ENCODE results near the gene SHCBP1. TPM values are rescaled to one million over a fixed set of nuclear protein-coding genes. Genes with fewer than 3 reads are reported as not detected.
"Not testable (repeated sequence)": the region's sequence is repeated elsewhere in the genome, so short reads cannot be mapped to it uniquely, and the experiment has no call there.

SHCBP1 gene
- total RNA-seq, 3 donors from 2014 or later, result 8.6 to 15.0 (median 13.1) TPM

GRCh38 chr16:46624862-46625261, 3.7 kb upstream of the SHCBP1 start:
- not testable (repeated sequence) for DNase-seq; H3K4me3 Mint-ChIP-seq; H3K9me3 Mint-ChIP-seq; H3K27me3 Mint-ChIP-seq (ENCODE audit: low read depth); ATAC-seq; H3K36me3 Mint-ChIP-seq (ENCODE audit: insufficient read depth)
- peaks cover 19% of the 10 kb centered on the region for H3K4me1 Mint-ChIP-seq (ENCODE audit: low read depth)

- H3K27me3 Mint-ChIP-seq (ENCODE audit: low read depth); H3K36me3 Mint-ChIP-seq (ENCODE audit: insufficient read depth); H3K9me3 Mint-ChIP-seq; H3K4me3 Mint-ChIP-seq; ATAC-seq; DNase-seq: not testable (repeated sequence)
- peaks cover 19% of the 10 kb centered on the region for H3K4me1 Mint-ChIP-seq (ENCODE audit: low read depth)
Measured at GRCh38 chr16:46623707-46624106, 2.5 kb upstream of the SHCBP1 start.

GRCh38 chr16:46623246-46623645, 2.1 kb upstream of the SHCBP1 start:
- H3K27me3 Mint-ChIP-seq (ENCODE audit: low read depth); DNase-seq; H3K36me3 Mint-ChIP-seq (ENCODE audit: insufficient read depth); H3K9me3 Mint-ChIP-seq; H3K4me3 Mint-ChIP-seq: not testable (repeated sequence)
- peaks cover 19% of the 10 kb centered on the region for H3K4me1 Mint-ChIP-seq (ENCODE audit: low read depth)
- ATAC-seq, result peak in 1 of 2 donors; percentile 27

- Mint-ChIP-seq H3K36me3 (ENCODE audit: insufficient read depth) (no peaks in the 10 kb centered on the region), H3K4me3 (peak overlapping the region; percentile 86), H3K27me3 (ENCODE audit: low read depth) (peaks cover 2% of the 10 kb centered on the region), H3K4me1 (ENCODE audit: low read depth) (peaks cover 19% of the 10 kb centered on the region), H3K9me3 (no peaks in the 10 kb centered on the region)
- DNase-seq, result no peak
- no peak for ATAC-seq
Measured at GRCh38 chr16:46621934-46622676, 926 bp upstream of the SHCBP1 start.

- no peaks in the 10 kb centered on the region for H3K9me3 Mint-ChIP-seq
Measured at GRCh38 chr16:46620266-46621005, 743 bp downstream of the SHCBP1 start.

GRCh38 chr16:46618516-46618915, 2.7 kb downstream of the SHCBP1 start:
- Mint-ChIP-seq H3K9me3 (no peaks in the 10 kb centered on the region), H3K4me3 (no peak overlapping the region)
- ATAC-seq, result no peak

More at GRCh38 chr16:46620266-46621005, 743 bp downstream of the SHCBP1 start:
- peaks cover 2% of the 10 kb centered on the region for H3K27me3 Mint-ChIP-seq (ENCODE audit: low read depth)
- peak; percentile 3 to 13 for ATAC-seq
- no peaks in the 10 kb centered on the region for H3K36me3 Mint-ChIP-seq (ENCODE audit: insufficient read depth)
- no peak for DNase-seq
- H3K4me1 Mint-ChIP-seq (ENCODE audit: low read depth), result peaks cover 19% of the 10 kb centered on the region
- H3K4me3 Mint-ChIP-seq, result peak overlapping the region; percentile 86

GRCh38 chr16:46614006-46614405, 7.2 kb downstream of the SHCBP1 start:
- Mint-ChIP-seq H3K4me1 (ENCODE audit: low read depth) (no peaks in the 10 kb centered on the region), H3K36me3 (ENCODE audit: insufficient read depth) (peaks cover 3% of the 10 kb centered on the region), H3K4me3 (no peak overlapping the region), H3K27me3 (ENCODE audit: low read depth) (no peaks in the 10 kb centered on the region), H3K9me3 (no peaks in the 10 kb centered on the region)
- DNase-seq (no peak), ATAC-seq (no peak)

More at GRCh38 chr16:46618516-46618915, 2.7 kb downstream of the SHCBP1 start:
- DNase-seq, result no peak
- H3K36me3 Mint-ChIP-seq (ENCODE audit: insufficient read depth), result peaks cover 3% of the 10 kb centered on the region
- peaks cover 19% of the 10 kb centered on the region for H3K4me1 Mint-ChIP-seq (ENCODE audit: low read depth)
- peaks cover 2% of the 10 kb centered on the region for H3K27me3 Mint-ChIP-seq (ENCODE audit: low read depth)

GRCh38 chr16:46613352-46613751, 7.8 kb downstream of the SHCBP1 start:
- H3K36me3 Mint-ChIP-seq (ENCODE audit: insufficient read depth), result peaks cover 3% of the 10 kb centered on the region
- ATAC-seq (no peak), DNase-seq (no peak)
- no peak overlapping the region for H3K4me3 Mint-ChIP-seq
- H3K27me3 Mint-ChIP-seq (ENCODE audit: low read depth), result no peaks in the 10 kb centered on the region
- H3K4me1 Mint-ChIP-seq (ENCODE audit: low read depth), result no peaks in the 10 kb centered on the region
- no peaks in the 10 kb centered on the region for H3K9me3 Mint-ChIP-seq

- peaks cover 3% of the 10 kb centered on the region for H3K36me3 Mint-ChIP-seq (ENCODE audit: insufficient read depth)
- DNase-seq (no peak), ATAC-seq (peak in 1 of 2 donors; percentile 23)
- no peak overlapping the region for H3K4me3 Mint-ChIP-seq
- H3K27me3 Mint-ChIP-seq (ENCODE audit: low read depth), result no peaks in the 10 kb centered on the region
- H3K9me3 Mint-ChIP-seq, result no peaks in the 10 kb centered on the region
- H3K4me1 Mint-ChIP-seq (ENCODE audit: low read depth), result no peaks in the 10 kb centered on the region
Measured at GRCh38 chr16:46612121-46612520, 9.1 kb downstream of the SHCBP1 start.

GRCh38 chr16:46607529-46607928, 13.7 kb downstream of the SHCBP1 start:
- H3K27me3 Mint-ChIP-seq (ENCODE audit: low read depth), result no peaks in the 10 kb centered on the region
- H3K4me3 Mint-ChIP-seq, result no peak overlapping the region
- H3K36me3 Mint-ChIP-seq (ENCODE audit: insufficient read depth), result no peaks in the 10 kb centered on the region
- no peaks in the 10 kb centered on the region for H3K4me1 Mint-ChIP-seq (ENCODE audit: low read depth)
- ATAC-seq, result no peak
- no peak for DNase-seq
- no peaks in the 10 kb centered on the region for H3K9me3 Mint-ChIP-seq

- no peak for ATAC-seq
- Mint-ChIP-seq H3K36me3 (ENCODE audit: insufficient read depth) (no peaks in the 10 kb centered on the region), H3K4me3 (no peak overlapping the region), H3K9me3 (no peaks in the 10 kb centered on the region), H3K27me3 (ENCODE audit: low read depth) (no peaks in the 10 kb centered on the region), H3K4me1 (ENCODE audit: low read depth) (no peaks in the 10 kb centered on the region)
- DNase-seq, result no peak
Measured at GRCh38 chr16:46606231-46606630, 14.9 kb downstream of the SHCBP1 start.

GRCh38 chr16:46591257-46591656, 29.9 kb downstream of the SHCBP1 start:
- H3K9me3 Mint-ChIP-seq, result peaks cover 9% of the 10 kb centered on the region
- no peaks in the 10 kb centered on the region for H3K27me3 Mint-ChIP-seq (ENCODE audit: low read depth)
- peaks cover 13% of the 10 kb centered on the region for H3K36me3 Mint-ChIP-seq (ENCODE audit: insufficient read depth)
- ATAC-seq (no peak), DNase-seq (no peak)
- H3K4me1 Mint-ChIP-seq (ENCODE audit: low read depth), result no peaks in the 10 kb centered on the region
- H3K4me3 Mint-ChIP-seq, result no peak overlapping the region

GRCh38 chr16:46586011-46586577, 35.1 kb downstream of the SHCBP1 start:
- no peak overlapping the region for H3K4me3 Mint-ChIP-seq
- H3K27me3 Mint-ChIP-seq (ENCODE audit: low read depth), result no peaks in the 10 kb centered on the region
- DNase-seq (no peak), ATAC-seq (no peak)
- peaks cover 24% of the 10 kb centered on the region for H3K36me3 Mint-ChIP-seq (ENCODE audit: insufficient read depth)
- peaks cover 6% of the 10 kb centered on the region for H3K4me1 Mint-ChIP-seq (ENCODE audit: low read depth)
- H3K9me3 Mint-ChIP-seq, result peaks cover 19% of the 10 kb centered on the region

- Mint-ChIP-seq H3K36me3 (ENCODE audit: insufficient read depth) (peaks cover 22% of the 10 kb centered on the region), H3K4me1 (ENCODE audit: low read depth) (peaks cover 6% of the 10 kb centered on the region), H3K27me3 (ENCODE audit: low read depth) (no peaks in the 10 kb centered on the region), H3K9me3 (peaks cover 19% of the 10 kb centered on the region), H3K4me3 (no peak overlapping the region)
- ATAC-seq (no peak), DNase-seq (no peak)
Measured at GRCh38 chr16:46583036-46583435, 38.1 kb downstream of the SHCBP1 start.

All from activated T-cell treated with anti-CD3 and anti-CD28 coated beads, Interleukin-2, amount 50 U/mL, for 4 hours (primary cell).